GM12874 (cell line): ENCODE measurements around the gene SYNDIG1.

ENCODE experiments used
- TF ChIP-seq, protein P1 (sequence below): IDR thresholded peaks from 2 replicates; pipeline ENCODE4 v1.5.1; 2011; ENCODE audit warnings: low read depth, mild to moderate bottlenecking, control low read depth, low read length, moderate library complexity; ENCODE audit not compliant: insufficient read depth

SYNDIG1 gene

DNA sequence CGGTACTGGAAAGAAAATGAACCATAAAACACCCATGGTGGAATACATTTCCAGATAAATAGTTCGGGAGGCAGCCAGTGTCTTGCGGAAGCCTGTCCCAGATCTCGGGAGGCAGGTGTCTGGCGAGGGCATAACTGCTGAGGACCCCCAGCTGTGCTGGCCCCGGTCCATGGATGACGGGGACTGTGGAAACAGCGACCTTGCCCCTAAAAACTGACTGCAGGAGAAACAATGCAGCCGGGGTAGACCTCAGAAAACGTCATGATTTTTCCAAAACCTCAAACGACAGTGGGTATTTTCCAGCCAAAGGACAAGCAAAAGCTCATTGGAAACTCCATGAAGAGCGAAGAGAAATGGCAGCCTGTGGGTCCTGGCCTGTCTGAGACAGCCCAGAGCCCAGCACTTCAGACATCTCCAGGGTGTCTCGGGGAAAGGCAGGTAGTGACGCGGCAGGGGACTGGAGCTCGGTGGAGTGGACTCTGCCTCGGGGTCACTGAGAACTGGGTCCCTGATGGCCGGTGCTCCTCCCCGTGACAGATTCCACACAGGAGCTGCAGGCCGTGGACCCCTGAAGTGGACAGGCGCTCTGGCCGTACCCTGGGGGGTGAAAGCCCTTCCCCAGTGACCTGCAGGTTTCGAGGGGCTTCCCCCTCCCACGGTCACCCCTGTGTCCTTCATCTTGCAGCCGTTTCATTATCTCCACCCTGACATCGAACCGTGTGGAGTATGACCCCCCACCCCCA lies 188.6 kb downstream of the SYNDIG1 start:
- TF ChIP-seq, protein P1, sequence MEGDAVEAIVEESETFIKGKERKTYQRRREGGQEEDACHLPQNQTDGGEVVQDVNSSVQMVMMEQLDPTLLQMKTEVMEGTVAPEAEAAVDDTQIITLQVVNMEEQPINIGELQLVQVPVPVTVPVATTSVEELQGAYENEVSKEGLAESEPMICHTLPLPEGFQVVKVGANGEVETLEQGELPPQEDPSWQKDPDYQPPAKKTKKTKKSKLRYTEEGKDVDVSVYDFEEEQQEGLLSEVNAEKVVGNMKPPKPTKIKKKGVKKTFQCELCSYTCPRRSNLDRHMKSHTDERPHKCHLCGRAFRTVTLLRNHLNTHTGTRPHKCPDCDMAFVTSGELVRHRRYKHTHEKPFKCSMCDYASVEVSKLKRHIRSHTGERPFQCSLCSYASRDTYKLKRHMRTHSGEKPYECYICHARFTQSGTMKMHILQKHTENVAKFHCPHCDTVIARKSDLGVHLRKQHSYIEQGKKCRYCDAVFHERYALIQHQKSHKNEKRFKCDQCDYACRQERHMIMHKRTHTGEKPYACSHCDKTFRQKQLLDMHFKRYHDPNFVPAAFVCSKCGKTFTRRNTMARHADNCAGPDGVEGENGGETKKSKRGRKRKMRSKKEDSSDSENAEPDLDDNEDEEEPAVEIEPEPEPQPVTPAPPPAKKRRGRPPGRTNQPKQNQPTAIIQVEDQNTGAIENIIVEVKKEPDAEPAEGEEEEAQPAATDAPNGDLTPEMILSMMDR = no peak

- TF ChIP-seq, protein P1 = no peak
Measured at GRCh38 chr20:24658920-24659660, 189.7 kb downstream of the SYNDIG1 start.

DNA sequence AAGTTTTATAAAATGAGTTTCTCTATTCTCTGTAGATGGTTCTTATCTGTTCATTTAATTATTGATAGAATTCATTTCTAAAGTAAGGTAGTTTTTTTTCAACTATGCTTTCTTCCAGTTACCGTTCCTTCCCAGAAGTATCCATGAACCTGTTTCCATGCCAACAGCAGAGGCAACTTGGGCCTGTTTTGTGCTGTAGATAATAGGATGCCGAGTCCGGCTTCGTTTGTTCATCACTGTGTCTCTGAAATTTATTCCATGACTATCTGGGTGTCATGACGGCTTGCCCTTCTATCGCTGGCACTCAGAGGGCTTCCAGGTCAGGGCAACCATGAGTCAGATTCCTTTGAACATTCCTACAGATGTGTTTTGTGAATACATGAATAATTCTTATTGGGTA lies 190.4 kb downstream of the SYNDIG1 start:
- TF ChIP-seq, protein P1 = no peak

- TF ChIP-seq, protein P1 = no peak
Measured at GRCh38 chr20:24660651-24661050, 191.2 kb downstream of the SYNDIG1 start.

GRCh38 chr20:24661255-24661654 lies 191.8 kb downstream of the SYNDIG1 start:
- TF ChIP-seq, protein P1 = no peak

GRCh38 chr20:24662322-24662721 lies 192.9 kb downstream of the SYNDIG1 start:
- TF ChIP-seq, protein P1 = no peak

DNA sequence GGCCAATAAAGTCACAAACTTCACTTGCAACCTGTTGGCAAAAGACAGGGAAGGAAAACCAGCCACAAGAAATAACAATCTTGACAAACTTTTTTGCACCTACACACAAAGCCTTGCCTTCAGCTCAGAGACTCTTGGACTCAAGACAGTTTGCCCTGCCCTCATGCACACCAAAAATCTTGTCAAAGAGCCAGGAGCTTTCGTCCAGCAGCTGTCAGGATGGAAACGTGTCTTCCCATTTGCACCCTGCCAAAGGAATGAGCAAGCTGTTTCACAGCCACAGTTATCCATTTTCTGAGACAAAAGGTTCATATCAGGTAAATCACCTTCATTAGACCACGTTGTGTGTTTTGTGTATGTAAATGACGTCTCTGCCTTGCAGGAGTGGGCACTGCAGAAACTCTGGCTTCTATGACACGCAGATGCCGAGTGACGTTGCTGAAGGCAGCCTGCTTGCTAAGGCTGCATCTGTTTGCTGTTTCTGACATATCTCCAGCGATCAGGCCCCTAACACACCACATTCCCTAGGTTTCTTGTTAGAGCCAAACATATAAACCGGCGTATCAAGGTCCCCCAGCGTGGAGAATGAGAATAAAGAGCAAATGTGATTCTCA lies 193.4 kb downstream of the SYNDIG1 start:
- TF ChIP-seq, protein P1 = no peak
